HTR-8/SVneo (cell line): Measurements from ENCODE around the gene ACACA.

Experiments
- DNase-seq: peaks from one replicate; pipeline ENCODE4 v3.0.0; 2011; ENCODE audit warnings: low spot score, mixed read lengths; ENCODE audit not compliant: insufficient read length
- FAIRE-seq: peaks from 2 replicates; lab custom pipeline; 2011; peaks lifted over from hg19 to GRCh38; lab: Jason Lieb, UNC

The ACACA gene

DNA sequence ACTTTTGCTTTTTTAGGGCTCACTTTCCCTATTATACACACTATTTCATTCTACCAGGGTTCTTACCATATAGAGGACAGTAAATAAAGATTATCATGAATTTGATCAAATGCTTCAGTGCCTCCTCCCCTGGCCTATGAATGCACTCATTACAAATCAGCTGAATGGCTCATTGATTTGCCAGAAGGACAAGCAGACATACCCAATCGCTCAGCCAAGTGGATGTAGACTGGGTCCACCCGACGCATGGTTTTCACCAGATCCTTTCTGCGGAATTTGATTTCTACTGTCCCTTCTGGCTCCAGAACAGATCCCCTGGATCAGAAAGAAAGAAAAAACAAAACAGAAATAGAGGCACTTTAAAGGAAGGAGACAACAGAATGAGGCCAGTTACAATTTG is 295.3 kb downstream of the ACACA start:
- DNase-seq, result no peak
- FAIRE-seq, result no peak

DNA sequence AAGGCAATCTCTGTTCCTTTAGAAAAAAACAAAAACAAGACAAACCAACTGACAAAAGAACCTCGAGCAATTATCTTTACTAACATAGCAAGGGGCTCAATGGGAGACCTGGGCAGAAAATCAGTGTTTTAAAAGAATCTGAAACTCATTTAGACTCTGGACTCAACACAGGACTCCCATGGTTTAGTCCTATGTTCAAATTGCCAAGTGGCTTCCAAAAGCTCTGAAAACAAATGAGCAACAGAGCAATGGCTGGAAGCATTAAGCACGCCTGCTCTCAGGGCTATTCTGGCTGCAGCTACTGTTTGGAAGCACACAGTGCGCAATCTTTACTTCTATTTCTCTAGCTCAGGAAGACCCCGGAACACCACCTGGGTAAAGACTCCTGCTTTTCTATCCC is 295.9 kb downstream of the ACACA start:
- DNase-seq (no peak), FAIRE-seq (no peak)

DNA sequence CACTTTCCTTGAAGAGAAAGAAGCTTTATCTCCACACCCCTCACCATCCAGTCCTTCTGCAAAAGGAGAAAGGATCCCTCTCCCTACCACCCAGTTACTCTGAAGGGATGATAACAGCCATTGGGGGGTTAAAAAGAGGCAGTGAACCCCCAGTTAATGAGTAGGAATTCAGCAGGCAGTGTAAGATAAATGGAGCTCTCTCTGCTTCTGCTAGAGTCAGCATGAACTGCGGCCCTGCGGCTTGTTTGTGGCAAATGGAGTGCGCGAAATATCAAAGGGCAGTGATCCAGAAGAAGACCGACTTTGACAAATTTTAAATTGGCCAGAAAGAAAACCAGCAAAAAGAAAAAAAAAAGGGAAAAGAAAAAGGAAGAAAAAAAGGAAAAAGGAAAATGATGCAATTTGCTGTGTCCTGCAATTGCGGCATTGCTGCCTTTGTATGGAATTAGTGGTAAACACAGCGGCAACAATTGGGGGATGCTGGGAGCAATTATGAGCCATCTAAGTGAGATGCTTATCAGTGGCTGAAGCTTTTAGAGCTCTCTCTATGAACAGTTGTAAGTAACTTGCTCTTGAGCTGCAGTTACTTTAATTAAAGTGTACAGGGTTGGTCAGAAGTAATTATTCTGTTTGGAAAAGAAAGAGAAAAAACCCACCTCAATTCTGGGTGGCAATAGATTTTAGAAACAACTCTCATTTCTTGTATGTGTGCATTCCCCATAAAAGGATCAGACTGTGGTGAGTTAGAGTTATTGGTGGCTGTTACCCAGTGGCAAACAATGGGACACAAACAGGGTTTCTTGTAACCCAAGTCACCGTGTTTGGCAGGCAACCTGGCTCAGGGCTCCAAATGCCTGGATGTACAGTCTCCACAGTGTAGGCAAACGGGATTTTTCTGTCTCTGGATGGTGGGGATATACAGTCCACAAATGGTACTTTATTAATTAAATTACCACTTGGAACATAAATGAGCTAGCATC is 296.6 kb downstream of the ACACA start:
- no peak for DNase-seq
- FAIRE-seq, result no peak

DNA sequence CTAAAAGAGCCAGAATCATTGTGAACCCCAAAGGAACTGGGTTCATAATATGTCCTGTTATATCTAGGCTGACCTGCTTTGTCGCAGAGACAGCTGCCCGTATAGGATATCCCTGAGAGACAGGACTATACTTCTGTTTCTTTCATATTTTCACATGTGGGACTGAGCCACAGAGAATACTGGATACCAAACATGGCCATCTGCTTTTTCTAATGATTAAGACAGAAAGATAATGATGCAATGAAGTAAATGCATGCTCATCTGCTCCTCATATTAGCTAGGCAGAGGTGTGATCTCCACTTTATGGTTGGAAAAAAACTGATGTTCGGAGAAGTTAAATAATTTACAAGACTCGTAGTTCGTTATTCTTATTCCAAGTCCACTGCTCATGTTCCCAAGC is 297.5 kb downstream of the ACACA start:
- no peak for FAIRE-seq
- no peak for DNase-seq

DNA sequence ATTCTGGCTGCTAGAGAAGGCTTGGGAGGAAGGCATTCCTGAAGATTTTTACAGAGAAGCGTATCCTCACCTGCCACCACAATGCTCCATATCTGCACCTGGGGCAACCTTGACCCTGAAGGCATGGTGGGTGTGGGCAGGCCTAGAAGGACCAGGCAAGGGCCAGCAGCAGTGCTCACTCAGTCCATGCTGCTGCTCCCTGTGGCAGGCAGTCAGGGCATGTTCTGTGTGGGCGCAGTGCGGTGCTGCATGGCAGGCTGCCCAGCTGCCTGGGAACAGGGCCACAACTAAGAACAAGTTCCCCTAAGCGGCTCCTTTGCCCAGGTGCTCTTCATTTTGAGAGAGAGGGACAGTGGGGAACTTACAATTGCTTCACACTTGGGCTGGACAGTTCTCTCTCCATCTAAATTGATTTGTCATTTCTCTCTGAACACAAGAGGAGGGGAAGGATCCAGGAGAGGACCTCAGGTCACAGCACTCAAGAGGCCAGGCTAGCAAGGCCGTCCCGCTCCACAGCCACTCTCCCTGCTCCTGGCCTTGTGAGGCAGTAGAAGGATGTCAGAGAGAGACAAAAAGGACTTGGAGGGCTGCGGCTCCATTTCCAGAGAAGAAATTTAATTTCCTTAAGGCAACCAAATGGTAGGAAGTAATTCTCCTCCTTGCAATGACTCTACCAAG is 299.1 kb downstream of the ACACA start:
- no peak for FAIRE-seq
- no peak for DNase-seq

DNA sequence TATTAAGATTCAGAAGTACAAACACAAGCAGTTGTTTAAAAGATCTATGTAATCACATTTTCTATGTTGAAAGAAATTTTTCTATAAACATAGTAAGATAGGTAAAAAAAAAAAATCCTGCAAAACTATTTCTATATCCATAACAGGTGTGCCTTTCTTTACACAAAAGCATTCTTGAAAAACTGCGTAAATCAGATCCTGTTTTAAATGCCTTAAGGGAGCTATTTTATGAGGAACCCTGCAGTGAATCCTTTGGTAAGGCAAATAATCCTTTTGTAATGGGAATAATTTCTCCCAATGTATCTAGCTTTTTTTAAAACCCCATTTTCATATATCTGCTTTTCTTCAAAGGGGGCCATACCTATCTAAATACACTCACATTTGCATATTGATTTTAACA is 300.6 kb downstream of the ACACA start:
- DNase-seq (no peak), FAIRE-seq (no peak)

DNA sequence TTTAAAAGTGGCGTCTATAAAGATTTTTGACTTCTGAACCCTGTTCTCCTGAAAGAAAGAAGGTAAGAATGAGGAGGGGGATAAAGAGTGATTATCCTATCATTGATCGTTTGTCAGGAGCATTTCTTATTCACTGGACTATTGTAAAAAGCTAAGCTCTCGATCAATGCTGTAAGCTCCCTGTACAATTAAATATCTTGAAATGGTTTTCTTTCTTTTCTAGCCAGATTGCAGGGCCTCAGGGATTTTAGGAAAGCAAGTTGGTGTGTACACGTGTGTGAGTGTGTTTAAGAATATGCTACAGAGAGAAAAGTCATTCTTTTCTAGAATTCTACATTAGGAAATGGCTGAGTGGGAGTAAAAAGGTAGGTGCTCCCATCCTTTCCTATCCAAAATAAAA is 303.4 kb downstream of the ACACA start:
- no peak for FAIRE-seq
- DNase-seq, result no peak

DNA sequence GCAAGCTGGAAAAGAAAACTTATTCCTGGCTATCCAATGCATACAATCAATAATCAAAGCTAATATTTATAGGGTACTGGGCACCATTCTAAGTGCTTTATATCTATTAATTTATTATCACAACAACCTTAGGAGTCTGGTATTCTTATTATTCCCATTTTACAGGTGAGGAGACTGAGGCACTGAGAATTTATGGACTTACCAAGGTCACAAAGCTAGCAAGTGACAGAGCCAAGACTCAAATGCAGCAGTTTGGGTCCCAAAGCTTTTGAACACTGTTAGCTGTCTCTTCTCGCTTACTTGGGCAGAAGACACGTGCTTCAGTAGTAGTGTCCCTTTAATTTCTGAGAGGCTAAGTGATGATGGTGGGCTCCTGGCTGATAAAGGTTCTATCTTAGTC is 305.3 kb downstream of the ACACA start:
- FAIRE-seq, result no peak
- DNase-seq, result no peak

DNA sequence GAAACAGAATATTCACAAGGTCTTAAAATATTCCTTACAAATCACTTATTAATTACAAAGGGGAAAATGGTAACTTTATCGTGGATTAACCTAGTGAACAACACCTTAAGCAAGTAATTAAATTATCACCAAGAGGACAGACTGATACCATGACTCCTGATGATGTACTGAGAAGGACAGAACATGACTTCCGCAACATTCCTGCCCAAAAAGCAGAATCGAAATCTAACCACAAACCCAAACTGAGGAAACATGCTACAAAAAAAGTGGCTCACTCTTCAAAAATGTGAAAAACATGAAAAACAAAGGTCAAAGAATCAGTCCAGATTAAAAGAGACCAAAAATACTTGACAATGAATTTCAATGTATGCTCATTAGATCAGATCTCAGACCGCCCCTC is 306.4 kb downstream of the ACACA start:
- FAIRE-seq, result no peak
- DNase-seq, result no peak

DNA sequence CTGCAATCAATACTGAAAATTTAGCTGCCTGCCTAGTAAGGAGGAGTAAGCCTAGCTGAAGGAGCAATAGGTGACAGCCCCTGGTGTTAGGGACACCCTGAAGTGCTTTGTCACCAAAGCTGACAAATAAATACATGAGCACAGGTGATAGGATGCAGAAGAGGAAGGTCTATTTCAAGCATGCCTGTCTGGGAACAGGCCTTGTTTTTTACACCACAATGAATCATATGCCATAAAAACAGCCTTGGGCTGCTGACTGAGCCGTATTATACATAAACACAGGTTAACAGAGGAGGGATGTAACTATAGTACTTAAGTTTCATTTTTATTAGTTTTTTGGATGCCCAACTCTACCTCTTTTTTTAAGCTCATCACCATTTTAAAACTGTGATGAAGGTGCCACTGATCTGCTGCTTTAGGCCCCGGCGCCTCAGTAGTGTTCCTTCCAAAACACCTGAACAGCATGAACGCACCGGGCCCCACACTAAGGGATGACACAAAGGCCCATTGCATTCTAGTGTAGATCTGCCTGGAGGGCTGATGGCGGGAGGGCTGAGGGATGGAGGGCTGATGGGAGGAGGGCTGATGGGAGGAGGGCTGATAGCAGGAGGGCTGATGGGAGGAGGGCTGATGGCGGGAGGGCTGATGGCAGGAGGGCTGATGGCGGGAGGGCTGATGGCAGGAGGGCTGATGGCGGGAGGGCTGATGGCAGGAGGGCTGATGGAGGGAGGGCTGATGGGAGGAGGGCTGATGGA is 307.5 kb downstream of the ACACA start:
- DNase-seq (no peak), FAIRE-seq (no peak)

DNA sequence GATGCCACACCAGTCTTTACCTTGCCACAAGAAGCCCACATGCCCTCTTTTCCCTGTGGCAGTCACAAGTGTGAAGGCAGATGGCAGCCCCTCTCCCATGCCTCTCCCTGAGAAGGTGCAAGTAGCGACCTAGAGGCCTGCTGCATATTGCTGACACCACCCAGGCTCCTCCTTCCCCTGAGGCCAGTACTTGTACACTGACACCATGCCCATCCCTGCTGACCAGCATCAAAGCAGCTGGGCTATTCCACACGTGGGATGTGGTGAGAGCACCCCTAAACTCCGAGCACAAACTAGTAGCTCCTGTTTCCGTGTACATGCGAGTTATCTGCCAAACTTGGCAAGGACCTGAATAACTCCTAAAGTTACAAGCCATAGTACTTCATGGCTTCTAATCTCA is 308.5 kb downstream of the ACACA start:
- no peak for DNase-seq
- FAIRE-seq, result no peak

DNA sequence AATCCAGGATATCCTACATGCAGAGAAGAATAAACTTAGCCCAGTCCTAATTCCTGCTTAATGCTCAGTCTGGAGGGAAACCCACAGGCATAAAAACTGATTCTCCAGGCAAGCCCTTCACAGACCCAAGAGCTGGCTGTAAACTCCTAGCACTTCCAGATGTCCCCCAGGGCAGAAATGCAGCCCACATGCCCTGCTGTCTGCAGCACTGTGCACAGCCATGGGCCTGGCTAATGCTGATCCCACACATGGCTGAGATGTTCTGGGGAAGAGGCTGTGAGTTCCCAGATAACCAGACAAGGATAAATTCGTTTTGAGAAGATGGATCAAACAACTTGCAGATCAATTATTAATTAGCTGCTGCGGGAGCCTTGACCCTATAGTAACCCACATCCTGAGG is 309.5 kb downstream of the ACACA start:
- no peak for FAIRE-seq

DNA sequence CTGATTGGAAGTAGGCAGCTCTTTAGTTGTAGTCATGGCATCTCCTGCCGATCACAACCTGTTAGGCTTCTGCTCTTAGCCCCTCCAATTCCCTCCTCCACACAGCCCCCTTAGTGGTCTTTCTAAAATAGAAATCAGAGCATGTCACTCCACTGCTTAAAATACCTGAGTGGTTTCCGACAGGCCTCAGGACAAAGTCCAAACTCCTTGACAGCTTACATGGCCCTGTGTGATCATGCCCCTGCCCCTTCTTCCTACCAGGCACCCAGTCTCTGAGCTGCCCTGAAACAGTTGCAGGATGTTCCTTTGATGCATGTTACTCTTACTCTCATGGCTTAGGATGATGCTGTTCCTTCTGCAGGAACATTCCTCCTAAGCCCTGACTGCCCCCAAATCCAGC is 310.6 kb downstream of the ACACA start:
- no peak for DNase-seq

More for the DNA sequence above, 309.5 kb downstream of the ACACA start:
- DNase-seq, result no peak

DNA sequence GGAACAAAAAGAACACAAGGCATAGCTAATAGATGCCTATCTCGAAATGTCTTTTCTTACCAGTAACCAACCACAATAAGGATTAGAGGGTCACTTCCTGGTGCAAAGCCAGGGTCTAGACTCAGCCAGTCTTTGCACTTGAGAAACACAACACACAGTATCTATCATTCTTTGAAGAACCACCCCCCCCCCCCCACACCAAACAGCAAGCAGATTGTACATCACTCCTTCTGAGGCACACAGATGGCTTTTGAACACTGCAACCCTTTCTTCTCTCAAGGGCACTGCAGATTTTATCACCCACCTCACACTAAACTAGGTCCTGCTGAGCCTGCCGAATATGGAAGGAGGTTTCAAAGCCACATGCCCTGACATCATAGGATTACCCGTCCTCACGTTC is 312.2 kb downstream of the ACACA start:
- DNase-seq, result no peak
- FAIRE-seq, result no peak

More for the DNA sequence above, 310.6 kb downstream of the ACACA start:
- FAIRE-seq, result no peak

DNA sequence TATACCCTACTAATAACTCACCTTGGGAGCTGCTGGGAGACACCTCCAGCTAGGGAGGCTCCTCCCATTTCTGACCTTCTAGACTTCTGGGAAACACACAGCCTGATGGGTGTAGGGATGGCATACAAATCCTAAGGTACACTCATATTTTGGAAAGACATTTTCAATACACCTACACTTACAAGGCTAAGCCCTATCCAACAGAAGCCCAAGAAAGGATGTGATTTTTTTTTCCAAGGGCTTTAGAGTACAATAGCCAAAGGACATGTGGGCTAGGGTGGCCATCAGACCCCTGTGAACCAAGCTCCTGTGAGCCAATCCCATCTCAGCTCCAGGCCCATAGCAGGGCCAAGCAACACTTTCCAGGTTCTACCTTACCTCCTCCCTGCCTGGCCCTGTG is 313.9 kb downstream of the ACACA start:
- FAIRE-seq (no peak), DNase-seq (no peak)

DNA sequence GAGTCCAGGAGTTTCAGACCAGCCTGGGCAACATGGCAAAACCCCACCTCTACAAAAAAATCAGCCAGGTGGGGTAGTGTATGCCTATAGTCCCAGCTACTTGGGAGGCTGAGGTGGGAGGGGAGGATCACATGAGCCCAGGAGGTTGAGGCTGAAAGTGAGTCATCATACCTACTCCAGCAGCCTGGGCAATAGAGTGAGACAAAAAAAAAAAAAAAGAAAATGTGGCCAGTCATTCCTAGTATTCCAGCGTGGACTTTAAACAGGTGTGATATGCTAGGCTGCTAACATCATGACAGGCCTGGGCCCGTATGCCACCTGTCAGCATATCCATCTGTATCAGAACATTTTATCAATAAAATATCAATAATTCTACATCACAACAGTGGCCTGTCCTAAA is 314.6 kb downstream of the ACACA start:
- FAIRE-seq, result no peak
- DNase-seq, result no peak

DNA sequence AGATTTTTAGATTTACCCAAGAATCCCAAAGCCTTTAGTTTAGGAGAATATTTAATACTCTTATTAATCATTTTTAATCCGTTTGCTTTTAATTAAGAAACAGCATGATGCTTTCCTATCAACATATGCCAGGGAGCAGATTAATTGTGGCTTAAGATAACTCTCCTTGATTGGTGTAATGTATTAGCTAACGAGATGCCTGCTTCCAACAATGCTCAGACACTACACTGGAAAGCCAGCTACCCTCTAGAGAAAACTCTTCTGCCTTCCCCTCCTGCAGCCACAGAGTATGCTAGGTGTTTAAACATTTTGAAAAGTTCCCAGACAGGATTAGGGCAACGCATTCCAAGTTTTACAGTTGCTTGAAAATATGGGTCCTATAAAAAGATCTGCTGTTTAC is 315.7 kb downstream of the ACACA start:
- FAIRE-seq (no peak), DNase-seq (no peak)

DNA sequence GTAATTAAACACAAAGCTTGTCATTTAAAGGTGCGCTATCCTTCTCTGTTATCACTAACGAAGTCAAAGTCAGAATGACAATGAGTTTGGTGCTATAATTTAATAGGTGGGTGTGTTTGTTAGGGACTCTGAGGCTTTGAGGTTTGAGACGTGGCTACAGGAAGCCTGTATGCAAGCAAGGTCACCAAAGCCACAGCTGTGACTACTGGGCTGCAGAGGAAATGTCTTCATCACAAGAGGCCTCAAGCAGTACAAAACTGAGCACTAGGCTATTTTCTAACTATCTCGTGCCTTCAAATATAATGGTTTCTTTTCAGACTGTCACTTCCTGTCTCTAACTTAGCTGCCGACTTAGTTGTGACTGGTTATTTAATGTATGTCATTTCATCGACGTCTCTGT is 316.7 kb downstream of the ACACA start:
- FAIRE-seq, result no peak
- no peak for DNase-seq

DNA sequence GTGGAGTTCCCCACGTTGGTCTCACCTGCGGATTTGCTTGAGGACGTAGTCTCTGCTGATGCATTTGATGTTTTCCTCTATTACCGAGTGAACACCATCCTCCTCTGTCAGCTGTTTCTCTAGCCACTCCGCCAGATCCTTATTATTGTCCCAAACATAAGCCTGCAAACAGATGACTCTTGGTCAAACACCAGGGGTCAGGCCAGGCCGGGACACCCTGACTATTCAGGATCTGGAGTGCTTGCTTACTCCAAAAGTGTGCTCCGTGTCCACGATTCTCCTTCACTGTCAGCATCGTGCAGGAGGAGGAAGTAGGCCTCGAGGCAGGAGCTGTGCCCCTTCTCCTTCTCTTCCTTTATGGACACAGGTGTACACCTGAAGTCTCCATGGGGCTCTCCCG is 317.7 kb downstream of the ACACA start:
- FAIRE-seq, result no peak
- no peak for DNase-seq

DNA sequence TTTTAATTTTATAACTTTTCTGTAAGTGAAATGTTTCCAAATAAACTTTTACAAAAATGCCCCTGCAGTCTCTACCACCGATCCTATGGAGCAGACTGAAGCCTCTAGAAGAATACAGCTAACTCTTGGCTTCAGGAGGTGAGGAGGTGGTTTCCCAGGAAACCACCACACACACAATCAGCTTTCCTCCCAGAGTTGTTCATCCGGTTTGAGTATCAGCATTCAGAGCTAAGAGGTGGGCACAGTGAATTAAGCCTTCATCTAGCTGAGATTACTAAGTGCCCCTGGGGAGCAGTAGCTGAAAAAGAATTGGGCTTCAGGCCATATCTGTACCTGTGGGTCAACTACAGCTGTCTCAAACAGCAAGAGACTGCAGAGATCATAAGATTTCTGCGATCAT is 318.2 kb downstream of the ACACA start:
- FAIRE-seq (no peak), DNase-seq (no peak)

DNA sequence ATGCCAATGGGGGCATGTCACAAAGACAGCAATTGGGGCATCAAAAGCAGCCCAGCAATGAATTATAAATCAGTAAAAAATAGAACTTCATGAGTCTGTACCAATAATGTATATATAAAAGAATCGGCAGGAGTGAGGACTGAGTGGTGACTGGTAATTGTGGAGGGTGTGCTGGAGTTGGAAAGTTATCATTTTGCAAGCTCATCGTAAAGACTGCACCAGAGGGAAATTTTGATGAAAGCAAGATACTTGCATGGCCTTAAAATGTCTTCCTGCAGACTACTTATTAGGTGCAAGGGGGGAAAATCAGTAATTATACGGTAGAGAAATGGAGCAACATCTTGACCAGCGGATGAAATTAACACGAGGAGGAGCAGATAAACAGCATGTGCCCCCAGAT is 319.0 kb downstream of the ACACA start:
- FAIRE-seq, result no peak

More for the DNA sequence above, 319.0 kb downstream of the ACACA start:
- no peak for DNase-seq
